IPS-NIHi11 (cell line): ENCODE results near the gene DESI1.
"Not testable (repeated sequence)": the region's sequence is repeated elsewhere in the genome, so short reads cannot be mapped to it uniquely, and the experiment has no call there.

Experiments
- DNase-seq: peaks from one replicate; pipeline ENCODE4 v3.0.0; 2012; ENCODE audit warnings: mixed read lengths, low spot score

DESI1 gene

DNA sequence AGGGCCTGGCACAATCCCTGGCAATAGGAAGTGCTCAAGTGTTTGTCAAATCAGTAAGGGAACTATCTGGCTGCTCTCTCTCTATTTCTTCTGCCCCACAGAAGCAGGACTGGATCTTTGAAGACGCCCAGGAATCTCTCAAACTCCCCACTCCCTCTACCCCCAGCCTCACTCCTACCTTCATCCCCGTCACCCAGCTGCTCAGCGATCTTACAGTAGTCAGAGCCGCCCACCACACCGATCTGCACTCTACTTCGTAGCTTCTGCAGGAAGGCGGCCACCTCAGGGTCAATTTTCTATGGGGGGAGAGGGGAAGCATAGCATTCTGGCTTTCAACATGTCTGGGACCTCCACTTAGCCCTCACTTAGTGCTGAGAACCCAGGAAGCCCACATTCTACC is 34.9 kb downstream of the DESI1 start:
- DNase-seq: no peak

DNA sequence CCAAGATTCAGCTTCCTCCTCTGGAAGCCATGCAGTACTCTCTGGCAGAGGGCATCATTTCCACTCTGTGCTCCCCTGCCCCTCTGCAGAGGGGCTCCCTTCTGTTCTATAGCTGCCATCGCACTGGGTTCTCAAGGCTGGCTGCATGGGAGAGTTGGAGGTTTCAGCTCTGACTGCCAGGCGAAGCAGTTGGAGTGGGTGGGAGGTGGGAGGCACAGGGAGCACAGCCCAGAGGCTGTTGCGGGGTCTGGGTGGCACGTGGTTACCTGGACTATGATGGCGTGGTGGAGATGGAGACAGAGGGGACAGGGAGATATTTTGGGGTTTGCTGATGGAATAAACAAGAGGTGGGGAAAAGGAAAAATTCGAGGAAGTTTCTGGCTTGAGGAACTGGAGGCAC is 36.0 kb downstream of the DESI1 start:
- DNase-seq: no peak

DNA sequence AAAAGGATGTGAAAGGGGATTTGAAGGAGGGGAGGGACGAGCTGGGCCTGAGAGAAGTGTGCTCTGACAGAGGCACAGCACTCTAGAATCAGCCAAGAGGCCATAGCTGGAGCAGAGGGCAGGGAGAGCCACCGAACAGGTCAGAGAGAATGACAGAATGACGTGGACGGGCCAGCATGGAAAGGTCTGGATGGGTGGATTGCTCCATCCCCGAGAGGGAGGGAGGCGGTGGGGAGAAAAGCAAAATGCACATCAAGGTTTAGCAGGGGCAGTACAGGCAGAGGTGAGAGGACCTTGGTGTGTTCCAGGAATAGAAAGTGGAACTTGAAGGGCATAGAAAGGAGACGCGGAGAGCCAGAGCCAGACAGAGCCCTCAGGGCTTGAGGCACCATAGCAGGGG is 38.1 kb downstream of the DESI1 start:
- no peak for DNase-seq

DNA sequence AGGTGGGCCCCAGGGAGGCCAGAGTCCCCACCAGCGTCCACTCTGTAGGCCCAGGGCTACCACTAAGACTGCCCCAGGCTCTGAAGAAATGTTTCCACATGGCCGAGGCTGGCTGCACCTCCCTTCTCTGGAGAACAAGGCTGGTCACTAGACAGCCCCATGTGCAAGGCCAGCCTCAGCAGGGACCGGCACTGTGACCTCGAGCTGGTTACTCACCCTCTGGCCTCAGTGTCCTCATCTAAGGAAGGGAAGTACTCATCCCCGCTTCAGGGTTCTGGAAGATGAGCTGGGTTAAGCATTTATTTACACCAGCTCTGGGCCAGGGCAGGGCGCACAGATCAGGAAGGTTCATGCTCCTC is 40.9 kb downstream of the DESI1 start:
- DNase-seq: no peak

DNA sequence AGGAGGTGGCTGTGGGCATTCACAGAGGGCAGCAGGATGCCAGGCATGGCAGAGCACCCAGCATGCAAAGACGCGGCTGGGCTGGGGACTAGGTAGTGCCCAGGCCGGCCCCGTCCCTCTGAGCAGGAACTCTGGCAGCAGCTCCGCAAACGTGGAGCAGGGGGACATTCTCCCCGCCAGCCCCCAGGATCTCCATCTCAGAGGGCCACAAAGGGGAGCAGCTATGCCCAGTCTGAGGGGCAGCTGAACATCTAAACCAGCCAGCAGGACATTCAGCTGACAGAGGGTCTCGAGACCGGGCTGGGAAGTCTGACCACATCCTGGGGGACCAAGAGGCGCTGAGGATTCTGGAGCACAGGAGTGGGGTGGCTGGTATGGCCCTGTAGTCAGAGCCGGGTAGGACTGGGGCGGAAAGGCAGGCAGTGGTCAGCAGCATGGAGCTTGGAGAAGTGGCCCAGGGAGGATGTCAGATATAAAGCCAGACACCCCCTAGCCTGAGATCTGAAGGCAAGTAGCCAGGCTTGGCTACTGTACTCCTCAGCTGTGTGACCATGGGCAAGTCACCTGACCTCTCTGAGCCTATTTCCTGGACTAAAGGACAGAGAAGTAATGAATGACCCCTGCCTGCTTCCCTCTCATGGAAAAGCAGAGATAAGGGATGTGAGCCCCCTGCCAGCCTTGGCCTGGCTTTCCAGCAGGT is 41.4 kb downstream of the DESI1 start:
- DNase-seq: no peak

DNA sequence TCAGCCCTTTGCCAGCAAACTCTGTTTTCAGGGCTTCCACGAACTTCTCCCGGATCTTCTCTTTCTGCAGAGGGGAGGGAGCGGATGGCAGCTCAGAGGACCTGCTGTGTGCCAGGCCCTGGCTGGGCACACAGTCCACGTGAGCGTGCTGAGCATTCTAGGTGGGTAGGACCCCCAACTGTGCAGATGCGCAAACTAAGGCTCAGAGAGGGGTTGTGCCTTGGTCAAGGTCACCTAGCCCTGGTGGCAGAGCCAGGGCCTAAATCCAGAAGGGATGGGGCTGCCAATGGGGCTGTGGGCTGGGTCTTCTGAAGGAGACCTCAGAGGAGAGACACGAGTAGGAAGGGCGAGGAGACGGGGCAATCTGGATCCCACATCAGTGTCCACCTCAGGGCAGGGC is 42.0 kb downstream of the DESI1 start:
- no peak for DNase-seq

DNA sequence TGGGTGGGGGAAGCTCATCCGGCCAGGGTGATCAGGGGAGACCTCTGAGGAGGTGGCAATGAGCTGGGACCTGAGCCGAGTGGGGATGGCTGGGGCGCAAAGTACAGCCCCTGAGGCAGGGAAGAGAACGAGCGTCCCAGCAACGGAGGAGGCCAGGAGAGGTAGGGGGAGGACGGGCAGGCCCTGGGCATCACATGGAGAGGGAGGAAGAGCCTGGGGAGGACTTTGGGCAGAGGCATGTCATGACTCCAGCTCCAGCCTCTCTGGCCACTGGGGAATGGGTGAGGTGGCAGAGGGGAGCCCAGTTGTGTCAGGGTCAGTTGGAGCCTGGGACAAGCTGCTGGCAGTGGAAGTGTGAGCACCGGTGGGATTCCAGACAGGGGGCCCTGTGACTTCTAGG is 42.7 kb downstream of the DESI1 start:
- no peak for DNase-seq

DNA sequence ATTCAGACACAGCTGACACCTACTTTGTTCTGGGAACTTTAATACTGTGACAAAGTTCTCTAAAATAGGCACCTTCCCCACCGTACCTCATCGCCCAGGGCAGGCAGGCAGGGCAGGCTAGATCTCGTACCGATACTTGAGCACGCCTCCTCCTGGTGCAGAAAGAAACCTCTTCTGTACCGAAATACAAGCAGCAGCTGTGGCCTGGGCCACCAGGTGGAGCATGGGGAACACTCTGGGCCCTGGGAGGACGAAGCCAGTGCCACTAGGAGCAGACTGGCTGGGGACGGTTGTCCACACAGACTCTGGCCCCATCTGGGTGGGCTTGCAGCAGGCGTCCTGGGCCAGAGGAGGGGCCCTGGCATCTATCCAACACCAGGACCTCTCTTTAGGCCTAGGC is 44.0 kb downstream of the DESI1 start:
- peak; percentile 91 for DNase-seq

DNA sequence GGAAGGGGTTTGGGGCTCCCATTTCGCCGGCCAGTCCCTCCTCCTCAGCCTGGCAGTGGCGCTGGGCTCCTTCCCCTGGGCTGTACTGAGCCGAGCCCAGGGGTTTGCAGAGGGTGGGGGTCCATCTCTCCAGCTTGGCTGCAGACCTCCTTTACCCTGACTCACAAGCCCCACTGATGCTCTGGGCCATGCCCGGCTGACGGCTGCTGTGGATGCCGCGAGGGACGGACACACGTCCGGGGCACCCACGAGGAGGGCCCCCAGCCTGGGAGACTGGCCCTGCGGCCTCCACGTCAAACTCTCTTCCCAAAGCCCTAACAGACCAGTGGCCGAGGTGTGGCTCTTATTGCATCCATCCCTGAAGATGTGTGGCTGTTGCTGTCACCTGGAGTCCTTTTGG is 45.3 kb downstream of the DESI1 start:
- DNase-seq: no peak

DNA sequence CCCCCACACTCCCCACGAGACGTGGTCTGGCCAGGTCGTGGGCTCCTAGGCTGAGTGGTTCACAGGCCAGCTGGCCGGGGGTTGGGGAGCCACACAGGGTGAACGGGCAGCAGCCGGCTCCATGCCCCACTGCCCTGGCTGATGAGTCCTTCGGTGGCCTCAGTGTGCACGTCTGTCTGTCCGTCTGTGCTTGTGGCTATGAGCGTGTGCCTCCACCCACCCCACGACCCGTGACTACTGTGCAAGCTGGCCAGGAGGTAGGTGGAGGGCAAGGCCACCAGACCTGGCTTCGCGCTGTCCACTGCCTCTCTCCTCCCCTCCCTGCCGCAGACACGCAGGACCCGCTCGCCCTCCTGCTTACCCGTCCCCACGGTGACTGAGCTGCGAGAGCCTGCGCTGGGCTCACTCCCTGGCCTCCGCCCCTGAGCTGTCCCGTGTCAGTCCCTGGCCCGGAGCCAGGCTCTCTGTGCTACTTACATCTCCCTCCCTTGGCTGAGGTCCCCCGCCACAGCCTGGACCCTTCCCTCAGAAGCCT is 45.9 kb downstream of the DESI1 start:
- no peak for DNase-seq

DNA sequence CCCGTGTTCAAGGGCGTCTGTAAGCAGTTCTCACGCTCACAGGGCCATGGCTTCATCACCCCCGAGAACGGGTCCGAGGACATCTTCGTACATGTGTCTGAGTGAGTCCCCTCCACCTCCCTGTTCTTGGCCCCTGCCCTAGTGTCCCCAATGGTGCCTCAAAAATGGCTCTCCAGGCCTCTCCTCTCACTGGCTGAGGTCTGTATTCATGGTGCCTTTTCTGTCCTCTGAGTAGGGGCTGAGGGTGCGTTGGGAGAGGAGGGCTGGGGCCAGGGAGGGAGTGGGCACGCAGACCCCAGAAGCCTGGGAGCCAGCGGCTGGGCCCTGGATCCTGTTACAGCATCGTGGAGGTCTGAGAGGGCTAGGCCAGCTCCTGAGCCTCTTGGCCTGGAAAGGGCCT is 47.2 kb downstream of the DESI1 start:
- no peak for DNase-seq

DNA sequence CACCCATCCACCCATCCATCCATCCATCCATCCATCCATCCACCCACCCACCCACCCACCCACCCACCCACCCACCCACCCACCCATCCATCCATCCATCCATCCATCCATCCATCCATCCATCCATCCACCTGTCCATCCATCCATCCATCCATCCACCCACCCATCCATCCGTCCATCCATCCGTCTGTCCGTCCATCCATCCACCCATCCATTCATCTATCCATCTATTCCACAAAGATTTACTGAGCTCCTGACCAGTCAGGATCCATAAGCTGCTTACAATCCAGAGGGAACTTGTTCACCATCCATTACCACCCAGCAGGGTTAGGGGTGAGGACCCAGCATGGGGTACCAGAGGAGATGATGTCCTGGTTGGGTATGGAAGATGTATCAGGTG is 48.5 kb downstream of the DESI1 start:
- not testable (repeated sequence) for DNase-seq

DNA sequence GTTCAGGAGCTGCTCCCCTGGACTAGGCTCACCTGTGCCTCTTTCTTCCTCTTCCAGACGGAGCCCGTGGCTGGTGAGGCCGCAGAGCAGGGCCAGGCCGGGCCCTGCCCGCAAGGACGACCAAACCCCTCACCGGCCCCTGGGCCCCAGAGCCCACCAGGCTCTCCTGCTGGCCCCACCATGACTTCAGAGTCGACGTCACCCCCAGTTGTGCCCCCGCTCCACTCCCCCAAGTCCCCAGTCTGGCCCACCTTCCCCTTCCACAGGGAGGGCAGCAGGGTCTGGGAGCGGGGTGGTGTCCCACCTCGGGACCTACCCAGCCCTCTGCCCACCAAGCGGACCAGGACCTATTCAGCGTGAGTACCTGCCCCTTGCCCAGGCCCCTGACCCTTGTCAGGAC is 49.1 kb downstream of the DESI1 start:
- no peak for DNase-seq

DNA sequence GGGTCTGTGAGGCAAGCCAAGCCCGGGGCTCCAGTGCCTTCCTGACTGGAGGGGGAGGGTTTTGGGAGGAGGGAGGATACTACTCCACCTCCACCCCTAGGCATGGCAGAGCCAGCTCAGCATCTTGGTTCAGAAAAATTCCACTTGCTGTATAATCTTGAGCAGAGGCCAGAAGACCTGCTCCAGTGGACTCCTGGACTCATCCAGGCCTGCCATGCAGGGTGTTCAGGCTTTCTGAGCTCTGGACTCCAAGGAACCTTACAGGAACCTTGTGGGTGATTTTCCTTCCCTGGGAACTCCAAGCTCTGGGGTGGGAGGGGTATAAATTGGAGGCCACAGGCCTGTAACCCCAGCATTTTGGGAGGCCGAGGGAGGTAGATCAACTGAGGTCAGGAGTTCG is 50.6 kb downstream of the DESI1 start:
- DNase-seq: no peak

DNA sequence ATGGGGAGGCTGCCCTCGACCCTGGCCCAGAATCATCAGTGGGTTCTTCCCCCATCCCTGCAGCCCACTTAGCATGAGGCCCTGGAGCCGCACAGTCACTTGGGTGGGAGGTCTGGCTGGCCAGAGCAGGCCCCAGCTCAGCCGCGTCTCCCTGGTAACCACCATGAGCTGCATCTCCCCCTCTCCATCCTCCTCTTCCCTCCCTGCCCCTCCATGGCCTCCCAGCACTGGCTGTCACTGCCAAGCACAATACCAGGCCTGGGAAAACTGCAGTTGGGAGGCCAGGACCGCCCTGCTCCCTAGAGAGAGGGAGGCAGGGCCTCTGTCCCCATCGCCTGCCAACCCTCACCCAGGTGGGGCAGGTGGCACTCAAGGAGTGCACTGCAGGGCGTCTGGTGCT is 52.0 kb downstream of the DESI1 start:
- no peak for DNase-seq

DNA sequence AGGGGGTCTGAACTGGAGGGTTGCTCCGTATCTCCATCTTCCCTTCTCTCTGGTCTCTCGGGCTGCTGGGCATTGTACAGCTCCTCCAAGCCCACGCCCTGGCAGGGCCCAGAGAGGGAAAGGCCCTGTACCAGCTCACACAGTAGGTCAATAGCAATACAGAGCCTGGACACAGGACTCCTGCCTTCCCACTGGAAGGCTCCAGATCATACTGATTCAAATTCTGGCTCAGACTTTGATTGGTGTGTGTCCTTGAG is 53.4 kb downstream of the DESI1 start:
- DNase-seq: no peak

DNA sequence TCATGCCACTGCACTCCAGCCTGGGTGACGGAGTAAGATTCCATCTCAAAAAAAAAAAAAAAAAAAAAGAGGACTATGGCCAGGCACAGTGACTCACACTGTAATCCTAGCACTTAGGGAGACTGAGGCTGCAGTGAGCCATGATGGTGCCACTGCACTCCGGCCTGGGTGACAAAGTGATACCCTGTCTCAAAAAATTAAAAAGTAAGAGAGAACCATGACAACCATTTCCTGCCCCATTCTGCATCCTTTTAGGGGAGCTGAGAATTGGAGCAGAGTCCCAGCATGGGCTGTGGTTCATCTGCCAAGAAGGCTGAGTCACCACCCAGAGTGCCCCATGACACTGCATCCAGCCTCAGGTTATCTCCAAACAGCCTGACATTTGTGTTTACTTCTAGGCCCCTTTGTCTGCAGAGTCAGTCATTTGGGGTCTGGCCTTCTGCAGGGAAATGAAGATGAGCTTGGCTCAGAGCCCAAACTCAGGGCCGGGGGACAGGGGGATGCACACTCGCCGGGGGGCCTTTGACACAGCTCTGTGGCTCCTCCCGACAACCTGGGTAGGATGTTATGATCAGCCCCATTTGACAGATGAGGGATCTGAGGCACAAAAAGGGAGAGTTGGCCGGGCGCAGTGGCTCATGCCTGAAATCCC is 55.3 kb downstream of the DESI1 start:
- no peak for DNase-seq

DNA sequence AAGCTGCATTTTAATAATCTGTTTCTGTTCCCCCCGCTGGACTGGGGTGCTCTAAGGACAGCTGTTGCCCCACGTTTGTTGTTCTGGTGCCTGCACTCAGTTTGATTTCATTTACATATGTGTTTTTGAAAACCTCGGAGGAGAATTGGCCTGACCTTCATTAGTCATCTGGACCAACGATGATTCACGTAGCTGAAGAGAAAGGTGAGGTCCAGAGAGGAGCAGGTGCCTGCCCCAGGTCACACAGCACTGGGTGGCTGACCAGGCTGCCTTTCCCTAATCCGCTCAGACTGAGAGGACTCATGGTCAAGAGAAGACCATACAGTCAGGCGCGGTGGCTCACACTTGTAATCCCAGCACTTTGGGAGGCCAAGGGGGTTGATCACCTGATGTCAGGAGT is 56.3 kb downstream of the DESI1 start:
- no peak for DNase-seq

DNA sequence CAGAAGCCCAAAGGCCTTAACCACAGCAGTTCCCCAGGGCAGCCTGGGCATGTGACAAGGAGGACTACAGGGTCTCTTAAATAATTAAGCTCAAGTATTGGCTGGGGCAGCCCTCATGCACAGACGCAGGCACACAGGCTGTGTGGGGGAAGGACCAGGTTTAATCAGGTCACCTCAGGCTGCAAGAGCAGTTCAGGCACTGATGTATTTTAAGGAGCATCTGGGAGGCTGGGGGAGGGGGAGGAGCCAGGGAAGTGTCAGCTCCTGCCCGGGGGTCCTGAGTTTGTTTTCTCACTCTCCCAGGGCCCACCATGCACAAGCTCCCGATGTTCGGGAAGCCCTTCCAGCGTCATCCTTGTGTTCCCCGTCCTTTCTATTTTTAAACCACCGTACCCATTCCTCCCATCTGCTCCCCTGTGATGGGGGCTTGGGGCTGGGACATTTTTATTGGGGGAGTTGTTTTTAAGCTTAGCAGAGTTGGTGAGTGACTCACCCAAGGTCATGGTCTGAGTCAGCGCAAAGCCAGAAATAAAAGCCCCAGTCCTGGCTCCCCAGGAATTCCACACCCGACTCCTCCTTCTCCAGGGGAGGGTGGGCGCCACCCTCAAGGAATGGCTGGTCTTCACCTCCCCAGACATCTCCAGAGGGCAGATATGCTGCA is 57.7 kb downstream of the DESI1 start:
- no peak for DNase-seq

DNA sequence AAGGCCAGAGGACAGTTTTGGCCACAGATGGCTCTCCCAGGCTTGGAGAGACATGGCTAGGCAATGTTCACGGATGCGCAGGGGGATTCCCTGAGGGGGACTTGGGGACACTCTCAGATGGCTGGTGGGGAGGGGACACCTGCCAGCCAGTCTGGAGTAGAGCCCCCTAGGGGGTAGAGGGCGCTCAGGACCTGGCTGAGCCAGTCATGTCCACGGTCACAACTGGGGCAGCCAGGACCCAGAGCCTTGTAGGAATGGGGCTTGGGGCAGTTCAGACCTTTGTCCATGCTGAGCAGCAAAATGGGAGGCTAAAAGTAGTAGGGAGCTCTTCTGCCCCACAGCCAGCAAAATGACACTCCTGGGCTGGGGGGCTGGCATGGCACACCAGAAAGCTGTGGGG is 58.4 kb downstream of the DESI1 start:
- DNase-seq: no peak

DNA sequence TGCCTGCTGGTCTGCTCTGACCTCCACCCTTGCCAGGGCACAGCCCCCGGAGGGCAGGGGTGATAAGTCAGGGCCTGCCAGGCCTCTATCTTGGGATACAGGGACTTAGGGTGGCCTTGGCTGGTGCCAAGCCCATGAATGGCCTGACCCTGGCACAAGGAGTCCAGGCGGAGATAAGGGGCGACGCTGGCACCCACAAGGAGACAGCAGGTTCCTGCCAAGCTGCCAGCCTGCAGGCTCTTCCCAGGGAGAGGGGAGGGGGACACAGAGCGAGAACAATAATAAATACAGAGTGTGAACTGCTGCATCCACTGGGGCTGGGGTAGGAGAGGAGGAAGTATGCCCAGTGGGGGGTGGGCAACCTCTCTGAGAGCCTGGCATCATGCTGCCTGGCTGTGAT is 59.1 kb downstream of the DESI1 start:
- DNase-seq: no peak

DNA sequence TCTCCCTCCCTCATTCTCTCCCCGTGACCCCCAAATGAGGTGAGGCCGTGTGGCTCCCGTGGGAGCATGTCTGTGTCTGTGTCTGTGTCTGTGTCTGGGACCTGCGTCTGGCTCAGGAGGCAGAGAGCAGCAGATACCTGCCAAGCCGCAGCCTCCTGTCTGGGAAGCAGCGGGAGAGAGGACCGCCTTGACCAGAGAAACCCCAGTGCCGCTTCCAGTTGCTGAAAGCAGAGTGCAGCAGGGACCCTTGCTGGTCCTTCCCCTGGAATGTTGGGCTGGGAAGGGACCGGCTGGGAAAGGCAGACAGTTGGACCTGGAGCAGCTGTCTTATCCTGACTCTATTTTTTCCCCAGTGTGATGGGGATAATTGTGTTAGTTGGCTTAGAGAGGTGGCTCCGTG is 59.5 kb downstream of the DESI1 start:
- peak; percentile 55 for DNase-seq

DNA sequence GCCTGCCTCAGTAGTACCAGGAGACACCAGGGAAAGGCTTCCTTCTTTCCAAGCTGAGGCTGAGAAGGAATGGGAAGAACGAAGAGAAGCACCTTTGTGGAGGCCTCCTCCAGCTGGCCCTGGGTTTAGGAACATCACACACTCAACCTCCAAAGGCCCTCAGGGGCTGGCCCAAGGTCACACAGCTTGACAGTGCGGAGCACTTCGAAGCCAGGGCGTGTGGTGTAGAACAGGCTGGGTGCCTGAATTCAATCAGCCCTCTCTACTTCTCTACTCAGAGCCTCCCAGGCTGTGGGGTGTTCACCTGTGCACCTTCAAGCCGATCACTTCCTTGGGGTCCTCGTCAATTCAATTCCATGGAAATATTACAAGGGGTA is 60.8 kb downstream of the DESI1 start:
- DNase-seq: no peak

DNA sequence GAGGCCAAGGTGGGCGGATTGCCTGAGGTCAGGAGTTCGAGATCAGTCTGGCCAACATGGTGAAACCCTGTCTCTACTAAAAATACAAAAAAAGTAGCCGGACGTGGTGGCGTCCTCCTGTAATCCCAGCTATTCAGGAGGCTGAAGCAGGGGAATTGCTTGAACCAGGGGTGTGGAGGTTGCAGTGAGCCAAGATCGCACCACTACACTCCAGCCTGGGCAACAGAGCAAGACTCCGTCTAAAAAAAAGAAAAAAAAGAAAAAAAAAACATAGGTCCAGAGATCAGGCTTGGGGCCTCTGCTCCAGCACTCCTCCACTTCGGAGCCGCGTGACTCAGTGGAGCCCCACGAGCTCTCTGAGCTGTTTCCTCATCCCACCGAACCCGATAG is 62.6 kb downstream of the DESI1 start:
- DNase-seq: not testable (repeated sequence)
